Head of caudate nucleus (tissue), 42 donors: ENCODE measurements around the gene STARD3.

ENCODE experiments used
- DNase-seq, 42 donors: peaks; one replicate each; pipeline versions ENCODE4 v3.0.0 to v3.0.0-alpha.2; 2020 to 2021; ENCODE audit warnings: mixed read lengths in 7 of 42
- intact Hi-C: fragments of 100-400 bp; cut with DNase I; formaldehyde crosslinking; loops from one replicate; pipeline ENCODE4 v1.15.0; 2022

STARD3 gene

DNA sequence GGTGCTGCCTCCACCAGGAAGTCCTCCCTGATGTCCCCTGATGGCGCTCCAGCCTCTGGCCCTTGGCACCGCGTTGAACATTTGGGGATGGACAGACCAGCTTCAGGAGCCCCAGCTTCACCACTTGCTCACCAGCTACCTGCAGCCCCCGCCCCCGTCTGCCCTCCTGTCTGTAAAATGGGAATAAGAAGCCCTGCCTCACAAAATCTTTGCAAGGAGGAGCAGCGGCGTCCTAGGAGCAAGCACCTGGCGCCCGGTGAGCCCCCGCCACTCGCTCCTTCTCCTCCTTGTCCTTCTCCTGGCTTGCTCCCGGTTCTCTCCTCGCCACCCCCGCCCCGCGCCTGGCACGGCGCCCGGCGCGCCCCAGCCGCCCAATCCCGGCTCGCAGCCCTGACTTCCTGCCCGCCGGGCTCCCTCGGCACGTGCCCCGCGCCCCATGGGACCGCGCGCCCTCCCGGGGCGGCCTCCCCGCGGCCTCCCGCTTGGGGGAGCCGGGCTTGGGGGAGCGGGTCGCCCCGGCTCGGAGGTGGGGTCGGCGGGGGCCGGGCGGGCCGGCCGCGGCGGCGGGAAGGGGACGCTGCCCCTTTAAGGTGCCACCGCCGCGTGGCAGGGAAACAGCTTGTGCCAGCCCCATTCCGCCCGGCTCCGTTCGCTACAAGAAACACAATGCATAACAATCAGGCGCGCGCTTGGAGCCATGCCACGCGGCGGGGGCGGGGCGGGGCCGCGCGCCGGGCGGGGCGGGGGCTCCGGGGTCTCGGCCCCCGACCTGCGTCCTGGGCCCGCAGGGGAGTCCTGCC, 19.3 kb upstream of the STARD3 start:
- peak in 41 of 42 donors; percentile 51 to 84 (median 70) for DNase-seq
- intact Hi-C loops: no loop called here

DNA sequence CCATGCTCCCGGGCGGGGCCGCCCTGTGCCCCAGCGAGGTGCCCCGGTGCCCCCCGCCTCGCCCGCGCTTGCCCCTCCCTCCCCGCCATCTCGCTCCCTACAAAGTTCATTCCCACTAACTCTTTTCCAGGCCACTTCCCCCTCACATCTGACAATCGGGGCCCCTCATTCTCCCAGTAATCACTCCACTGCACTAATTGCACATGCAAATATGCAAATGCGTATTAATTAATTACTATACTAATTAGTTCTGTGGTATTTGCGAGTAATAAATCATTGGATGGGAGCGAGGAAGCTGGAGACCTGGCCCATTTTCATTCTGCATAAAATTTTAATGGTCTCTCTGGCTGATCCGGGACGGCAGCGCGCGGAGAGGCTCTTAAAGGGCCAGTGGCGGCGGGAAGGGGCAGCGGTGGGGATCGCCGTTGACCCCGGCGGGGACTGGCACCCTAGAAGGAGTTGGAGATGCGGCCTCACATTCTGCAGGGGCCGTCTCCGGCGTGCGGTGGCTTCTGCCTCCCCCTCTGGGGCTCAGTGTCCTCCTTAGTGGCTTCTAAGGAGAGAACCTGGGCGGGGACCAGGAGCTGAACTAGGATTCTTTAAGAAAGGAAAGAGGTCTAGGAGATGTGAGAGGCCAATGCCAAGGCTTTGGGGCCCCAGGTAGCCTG, 18.6 kb upstream of the STARD3 start:
- DNase-seq: no peak
- intact Hi-C loops: no loop called here

DNA sequence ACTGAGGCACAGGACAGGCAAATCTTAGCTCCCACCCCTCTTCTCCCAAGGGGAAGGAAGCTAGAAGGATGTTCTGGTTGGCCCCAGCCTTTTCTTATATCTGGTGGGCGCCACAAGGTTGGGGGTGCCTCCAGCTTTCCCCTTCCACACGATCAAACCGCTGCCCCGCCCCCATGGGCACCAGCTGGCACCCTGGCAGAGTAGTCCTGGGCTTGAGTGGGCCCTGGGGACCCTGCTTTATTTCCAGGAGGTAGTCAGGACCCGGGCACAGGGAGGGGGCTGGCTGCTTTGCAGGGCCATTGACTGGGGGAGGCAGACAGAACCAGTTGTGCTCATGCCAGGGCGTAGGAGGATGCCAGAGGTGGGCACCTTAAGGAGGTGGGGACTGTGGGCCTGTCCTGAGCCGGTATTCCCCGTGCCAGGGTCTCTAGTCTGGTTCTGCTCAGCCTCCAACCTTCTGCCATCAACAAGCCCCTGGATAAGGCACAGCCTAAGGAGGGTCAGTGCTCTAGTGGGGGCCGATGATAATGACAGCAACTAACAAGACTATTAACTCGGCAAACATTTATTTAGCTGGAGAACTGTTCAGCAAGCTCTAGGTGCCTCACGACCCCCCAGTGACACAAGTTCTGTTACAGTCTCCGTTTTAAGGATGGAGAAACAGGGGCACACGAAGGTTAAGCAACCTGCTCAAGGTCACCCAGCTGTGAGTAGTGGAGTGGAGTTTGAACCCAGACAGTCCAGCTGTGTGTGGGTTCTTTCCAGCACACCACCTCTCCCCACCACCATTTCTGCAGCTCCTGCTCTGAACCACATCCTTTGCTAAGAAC, 17.8 kb upstream of the STARD3 start:
- intact Hi-C loops: no loop called here
- DNase-seq: no peak

DNA sequence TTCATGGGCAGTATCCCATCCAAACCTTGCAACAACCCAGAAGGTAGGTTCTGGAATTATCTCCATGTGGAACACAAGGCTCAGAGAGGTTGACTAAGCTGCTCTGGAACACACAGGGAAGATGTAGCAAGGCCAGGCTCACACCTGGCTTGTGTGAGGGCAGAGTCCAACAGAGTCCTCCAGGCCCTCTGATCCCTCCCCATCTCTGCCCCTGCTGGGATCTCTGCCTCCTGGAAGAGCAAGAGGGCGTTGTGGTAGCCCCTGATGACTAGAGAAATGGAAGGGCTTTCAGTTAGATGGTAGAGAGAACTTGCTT, 17.2 kb upstream of the STARD3 start:
- intact Hi-C loops: loop anchor here (2.0 to 5.0 kb wide), 2 partner anchors 53 to 133 kb away; no protein-coding TSS in a partner anchor
- DNase-seq: no peak

DNA sequence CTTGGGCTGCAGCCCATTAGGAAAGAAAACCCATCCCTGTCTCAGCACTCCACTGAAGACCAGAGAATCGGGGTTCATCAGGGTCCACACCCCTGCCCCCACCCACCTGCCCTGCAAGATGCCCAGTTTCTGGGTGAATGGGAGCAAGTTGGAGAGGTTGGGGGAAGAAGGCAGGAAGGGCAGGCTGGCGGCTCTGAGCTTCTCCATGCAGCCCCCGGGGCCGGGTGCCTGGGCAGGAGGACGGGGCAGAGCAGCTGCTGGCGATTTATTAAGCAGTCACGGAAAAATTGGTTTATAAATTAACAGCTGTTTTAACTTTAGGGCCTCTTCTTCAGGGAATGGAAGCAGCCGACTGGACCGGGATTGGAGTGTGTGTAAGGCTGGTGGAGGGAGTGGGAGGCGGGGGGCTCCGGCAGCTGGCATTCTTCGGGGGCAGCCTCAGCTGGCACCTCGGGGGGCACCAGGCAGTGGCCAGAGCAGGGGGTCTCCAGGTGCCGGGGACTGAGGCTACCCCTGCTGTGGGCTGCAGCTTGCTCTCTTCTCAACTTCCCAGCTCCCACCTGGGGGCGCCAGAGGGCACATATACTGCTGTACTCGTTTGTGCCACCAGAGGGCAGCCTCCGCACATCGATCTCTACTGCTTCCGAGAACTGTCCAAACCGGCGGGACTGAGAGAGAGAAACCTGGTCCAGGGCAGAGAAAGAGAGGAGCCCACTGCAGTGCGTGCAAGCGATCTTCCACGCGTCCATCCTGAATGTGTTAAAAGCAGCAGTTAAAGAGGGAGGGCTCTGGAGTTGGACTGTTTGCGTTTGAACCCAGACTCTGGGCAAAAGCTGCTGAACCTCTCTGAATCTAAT, 15.2 kb upstream of the STARD3 start:
- intact Hi-C loops: loop anchor here (2.0 to 5.0 kb wide), 2 partner anchors 51 to 131 kb away; no protein-coding TSS in a partner anchor

DNA sequence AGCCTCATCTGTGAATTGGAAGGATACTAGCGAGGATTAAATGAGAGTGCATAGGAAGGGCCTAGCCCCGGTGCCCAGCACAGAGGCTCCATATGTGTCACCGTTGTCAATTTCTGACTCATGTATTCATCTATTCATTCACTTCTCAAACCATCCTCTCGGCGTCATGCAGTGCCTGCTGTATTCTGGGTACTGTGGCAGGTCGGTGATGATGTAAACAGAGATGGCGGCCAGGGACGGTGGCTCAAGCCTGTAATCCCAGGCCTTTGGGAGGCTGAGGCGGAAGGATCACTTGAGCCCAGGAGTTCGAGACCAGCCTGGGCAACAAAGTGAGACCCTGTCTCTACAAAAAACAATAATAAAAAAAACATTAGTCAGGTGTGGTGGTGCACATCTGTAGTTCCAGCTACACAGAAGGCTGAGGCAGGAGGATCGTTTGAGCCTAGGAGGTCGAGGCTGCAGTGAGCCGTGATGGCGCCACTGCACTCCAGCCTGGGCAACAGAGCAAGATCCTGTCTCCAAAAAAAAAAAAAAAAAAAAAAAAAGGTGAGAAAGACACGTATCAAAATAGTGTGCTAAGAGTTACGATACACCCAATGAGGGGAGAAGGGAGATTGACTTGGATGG, 14.5 kb upstream of the STARD3 start:
- intact Hi-C loops: loop anchor here (5.0 kb wide), 1 partner anchor 50 kb away; no protein-coding TSS in a partner anchor
- no peak for DNase-seq

More for the DNA sequence above, 15.2 kb upstream of the STARD3 start:
- peak; percentile 80 to 97 (median 91) for DNase-seq

DNA sequence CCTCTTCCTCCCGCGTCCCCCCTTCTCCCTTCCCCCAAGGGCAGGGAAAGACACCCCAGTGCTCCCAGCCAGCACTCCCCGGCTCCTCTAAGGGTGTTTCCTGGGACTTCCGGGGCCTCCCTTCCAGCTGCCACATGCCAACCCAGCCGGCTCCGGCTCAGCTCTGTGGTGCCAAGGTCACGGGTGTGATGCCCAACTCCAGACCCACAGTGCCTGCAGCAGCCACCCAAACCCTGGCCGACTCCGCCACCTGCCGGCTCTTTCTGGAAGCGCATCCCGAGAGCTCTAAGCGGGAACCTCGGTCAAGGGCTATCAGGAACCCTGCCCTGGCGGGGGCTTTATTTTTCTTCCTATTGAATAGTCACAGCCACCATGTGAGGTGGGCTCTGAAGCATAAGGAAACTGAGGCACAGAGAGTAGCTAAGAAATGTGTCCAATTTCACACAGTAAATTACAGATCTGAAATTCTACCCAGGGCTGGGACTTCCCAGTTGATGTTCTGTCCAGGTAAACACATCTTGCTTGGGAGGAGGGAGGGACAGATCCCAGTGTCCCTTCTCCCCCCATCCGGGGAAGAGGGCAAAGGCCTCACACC, 13.5 kb upstream of the STARD3 start:
- peak; percentile 73 to 96 (median 92) for DNase-seq
- intact Hi-C loops: loop anchor here (5.0 kb wide), 1 partner anchor 49 kb away; no protein-coding TSS in a partner anchor

DNA sequence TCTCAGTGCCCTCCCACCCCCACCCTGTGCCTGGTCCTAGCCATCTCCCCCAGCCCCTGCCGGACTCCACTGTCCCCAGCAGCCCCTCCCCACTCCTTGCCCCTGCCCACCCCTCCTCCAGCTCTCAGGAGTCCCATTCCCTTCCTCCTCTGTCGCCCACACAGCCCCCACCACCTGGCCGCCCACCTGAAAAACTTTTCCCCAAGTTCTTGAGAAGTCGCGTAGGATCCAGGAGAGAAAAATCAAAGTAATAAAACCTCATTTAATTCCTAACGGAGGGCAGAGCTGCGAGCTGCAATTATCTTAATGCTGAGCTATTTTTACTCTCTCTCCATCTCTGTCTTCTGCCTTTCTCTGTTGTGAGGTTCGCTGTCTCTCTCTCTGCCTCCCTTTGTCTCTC, 12.6 kb upstream of the STARD3 start:
- intact Hi-C loops: loop anchor here (5.0 kb wide), 1 partner anchor 48 kb away; no protein-coding TSS in a partner anchor
- DNase-seq: peak in 23 of 42 donors; percentile 35 to 83 (median 62)

DNA sequence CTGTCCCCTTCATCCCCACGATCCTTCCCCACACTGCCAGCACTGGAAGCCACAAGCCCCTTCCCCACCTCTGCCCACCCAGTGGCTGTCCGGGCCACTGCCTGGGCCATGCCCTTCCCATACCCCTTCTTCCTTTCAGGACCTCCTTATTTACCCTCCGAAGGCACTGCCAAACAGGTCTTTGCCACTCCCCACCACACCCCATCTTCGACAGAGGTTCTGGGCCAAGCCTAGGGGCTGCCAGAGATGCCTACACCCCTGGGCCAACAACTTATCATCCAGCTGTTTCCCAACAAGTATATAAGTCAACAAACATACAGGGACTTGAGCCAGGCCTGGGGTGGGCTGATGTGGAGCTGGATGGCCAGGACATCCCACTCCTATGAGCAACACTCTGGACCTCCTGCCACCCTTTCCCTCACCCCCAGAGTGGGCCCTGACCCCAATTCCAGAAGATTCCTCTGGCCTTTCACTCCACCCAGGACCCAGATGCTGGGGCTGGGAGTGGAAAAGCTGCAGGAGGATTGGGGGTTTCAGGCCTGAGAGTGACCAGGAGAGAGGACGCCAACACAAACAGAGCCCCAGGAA, 11.7 kb upstream of the STARD3 start:
- no peak for DNase-seq
- intact Hi-C loops: no loop called here

DNA sequence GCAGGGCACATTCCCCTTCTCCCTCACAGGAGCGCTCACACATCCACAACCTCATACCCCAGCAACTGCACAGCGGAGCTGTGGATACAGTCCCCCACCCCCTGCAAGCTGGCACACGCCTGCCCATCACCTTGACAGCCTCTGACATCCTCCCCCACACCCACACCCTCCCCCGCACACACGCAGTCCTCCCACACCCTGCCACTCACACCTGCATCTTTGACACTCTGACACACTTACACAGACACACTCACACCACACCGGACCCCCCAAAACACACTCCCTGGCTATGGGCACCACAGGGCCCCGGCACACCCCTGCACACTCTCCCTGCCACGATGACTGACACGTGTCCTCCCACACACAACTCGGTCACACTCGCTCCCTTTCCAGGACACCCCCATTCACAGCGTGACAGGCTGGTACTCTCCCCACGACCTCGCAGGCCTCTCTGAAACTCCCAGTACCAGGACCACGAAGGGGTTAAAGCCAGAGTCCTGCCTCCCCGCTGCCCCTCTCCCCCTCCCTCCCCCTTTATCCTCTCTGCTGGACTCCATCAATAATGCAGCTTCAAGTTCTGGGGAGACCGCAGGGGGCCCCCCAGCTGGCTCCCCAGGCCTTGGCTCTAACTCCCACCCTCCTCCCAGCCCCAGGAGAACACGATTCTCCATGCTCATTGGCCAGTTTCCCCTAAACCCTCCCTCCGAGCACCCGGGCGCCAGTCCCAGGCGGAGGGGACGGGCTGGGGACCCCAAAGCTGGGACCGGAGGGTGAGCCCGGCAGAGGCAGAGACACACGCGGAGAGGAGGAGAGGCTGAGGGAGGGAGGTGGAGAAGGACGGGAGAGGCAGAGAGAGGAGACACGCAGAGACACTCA, 10.5 kb upstream of the STARD3 start, which contains the start of gene PPP1R1B:
TSS of gene PPP1R1B (plus strand) at position 782 of the 876 bp plus-strand sequence. CDS start 441 bp downstream, outside the sequence.
- intact Hi-C loops: no loop called here

DNA sequence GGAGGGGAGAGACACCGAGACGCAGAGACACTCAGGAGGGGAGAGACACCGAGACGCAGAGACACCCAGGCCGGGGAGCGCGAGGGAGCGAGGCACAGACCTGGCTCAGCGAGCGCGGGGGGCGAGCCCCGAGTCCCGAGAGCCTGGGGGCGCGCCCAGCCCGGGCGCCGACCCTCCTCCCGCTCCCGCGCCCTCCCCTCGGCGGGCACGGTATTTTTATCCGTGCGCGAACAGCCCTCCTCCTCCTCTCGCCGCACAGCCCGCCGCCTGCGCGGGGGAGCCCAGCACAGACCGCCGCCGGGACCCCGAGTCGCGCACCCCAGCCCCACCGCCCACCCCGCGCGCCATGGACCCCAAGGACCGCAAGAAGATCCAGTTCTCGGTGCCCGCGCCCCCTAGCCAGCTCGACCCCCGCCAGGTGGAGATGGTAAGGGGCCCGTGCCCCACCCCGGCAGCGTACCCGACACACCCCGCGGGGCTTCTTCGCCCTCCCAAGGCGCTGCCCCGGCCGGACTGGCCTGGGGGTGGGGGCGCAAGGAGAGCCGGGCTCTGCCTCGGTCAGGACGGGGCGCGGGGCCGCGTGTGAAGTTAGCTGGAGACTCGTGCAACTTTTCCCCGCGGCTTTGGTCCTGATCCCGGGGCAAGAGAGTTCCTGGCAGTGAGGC, 9.8 kb upstream of the STARD3 start:
- DNase-seq: no peak
- intact Hi-C loops: no loop called here

More for the DNA sequence above, 10.5 kb upstream of the STARD3 start, which contains the start of gene PPP1R1B:
- DNase-seq: peak; percentile 36 to 91 (median 78)

DNA sequence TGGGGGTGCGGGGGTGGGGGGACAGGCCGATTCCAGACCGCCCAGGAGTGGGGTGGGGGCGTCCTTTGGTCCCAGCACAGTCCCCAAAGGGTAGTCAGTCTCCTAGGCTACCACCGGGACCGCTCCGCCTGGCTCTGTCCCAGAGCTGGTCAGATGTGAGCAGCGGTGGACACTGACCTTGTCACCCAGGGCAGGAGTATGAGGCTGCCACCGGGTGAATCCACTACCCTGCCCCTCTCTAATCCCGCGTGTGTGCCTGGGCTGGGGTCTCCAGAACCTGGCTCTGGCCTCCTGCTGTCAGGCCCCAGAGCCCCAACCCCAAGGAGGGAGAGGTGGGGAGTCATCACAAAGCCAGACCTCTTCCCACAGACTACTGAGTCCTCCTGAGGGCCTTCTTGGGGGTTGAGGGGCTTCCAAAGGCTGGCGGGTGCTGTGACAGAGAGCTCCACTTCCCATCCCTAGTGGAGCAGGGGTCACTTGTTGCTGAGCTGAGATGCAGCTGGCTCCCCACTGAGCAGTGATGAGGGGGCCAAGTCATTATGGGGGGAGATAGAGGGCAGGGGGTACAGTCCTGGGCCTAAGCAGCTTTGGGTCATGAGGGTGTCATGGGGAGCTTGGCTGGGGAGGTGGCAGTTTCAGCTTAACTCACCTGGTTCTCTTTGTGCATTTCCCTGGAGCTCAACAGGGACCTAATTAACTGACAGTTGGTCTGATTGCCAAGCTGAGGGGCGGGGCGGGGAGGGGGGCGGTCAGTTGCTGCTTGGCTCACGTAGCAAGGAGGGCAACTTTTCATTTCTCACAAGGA, 9.0 kb upstream of the STARD3 start:
- intact Hi-C loops: no loop called here
- no peak for DNase-seq

DNA sequence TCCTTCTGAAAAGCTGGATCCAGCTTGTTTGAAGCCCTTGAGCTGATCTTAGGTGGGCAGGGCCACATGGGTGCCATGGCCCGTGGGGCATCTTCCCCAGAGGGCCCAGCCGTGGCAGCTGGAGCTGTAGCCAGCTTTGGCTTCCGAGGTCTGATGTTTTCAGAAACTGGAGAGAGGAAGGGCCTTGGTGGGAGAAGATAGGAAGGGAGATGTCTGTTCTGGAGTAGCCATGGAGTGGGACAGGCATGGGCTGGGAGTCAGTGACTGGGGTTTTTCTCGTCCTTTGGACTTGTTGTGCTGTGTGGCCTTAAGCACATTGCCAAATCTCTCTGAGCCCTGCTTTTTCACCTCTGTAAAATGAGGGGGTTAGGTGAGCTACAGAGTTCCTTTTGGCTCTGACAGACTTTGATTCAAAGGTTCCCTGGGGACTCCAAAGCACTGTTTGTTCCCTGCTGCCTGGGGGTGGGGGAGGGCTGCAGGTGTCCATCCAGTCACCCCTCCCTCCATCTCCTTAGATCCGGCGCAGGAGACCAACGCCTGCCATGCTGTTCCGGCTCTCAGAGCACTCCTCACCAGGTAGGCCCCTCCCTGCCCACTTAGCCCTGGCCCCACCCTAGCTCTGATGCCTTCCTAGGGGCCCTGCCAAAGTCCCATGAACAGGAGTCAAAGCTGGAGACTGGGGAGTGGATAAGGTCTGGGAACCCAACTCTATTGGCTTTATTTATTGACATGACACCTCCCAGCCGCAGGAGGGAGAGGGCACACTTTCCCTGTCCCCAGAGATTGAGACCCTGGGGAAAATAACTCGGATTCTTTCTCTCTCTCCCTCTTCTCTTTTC, 8.1 kb upstream of the STARD3 start:
- intact Hi-C loops: no loop called here

DNA sequence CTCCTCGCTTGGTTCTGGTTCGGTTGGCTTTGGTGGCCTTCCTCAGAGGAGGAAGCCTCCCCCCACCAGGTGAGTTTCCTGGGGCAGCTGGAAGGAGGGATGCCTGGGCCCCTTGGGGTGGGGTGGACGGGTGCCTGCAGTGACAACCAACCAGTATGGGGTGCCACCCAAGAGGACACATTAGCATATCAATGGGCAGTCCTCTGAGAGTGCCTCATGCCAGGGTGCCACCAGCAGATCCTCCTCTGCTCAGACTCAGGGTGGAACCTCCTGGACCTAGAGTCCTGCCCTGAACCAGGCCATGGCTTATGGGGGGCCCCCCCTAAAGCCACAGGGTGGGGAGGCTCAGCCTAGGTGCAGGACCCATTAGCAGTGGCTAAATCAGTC, 7.5 kb upstream of the STARD3 start:
- intact Hi-C loops: no loop called here
- no peak for DNase-seq

More for the DNA sequence above, 8.1 kb upstream of the STARD3 start:
- DNase-seq: peak in 1 of 42 donors; percentile 34
